ENCODE data around the gene SMAD5. TPM values are rescaled to one million over a fixed set of nuclear protein-coding genes. Genes with fewer than 3 reads are reported as not detected.

Gene SMAD5
- total and polyA plus RNA-seq, 5 donors, result 8.7 to 62.9 (median 55.7) TPM

DNA sequence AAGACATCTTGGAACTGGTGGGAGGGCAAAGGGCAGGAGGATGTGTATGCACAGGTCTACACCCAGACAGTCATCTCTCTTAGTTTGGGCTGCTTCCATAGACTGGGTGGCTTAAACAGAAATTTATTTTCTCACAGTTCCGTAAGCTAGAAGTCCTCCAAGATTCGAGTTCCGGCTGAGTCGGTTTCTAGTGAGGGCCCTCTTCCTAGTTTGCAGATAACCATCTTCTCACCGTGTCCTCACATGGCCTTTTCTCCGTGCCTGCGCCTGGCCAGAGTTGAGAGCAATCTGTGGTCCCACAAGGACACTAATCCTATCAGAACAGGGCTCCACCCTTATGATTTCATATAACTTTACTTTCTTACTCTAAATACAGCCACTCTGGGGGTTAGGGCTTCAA is 56.2 kb downstream of the SMAD5 start:
- no peak for DNase-seq
- Histone ChIP-seq H3K4me3 (ENCODE audit: low read length) (no peak overlapping the region), H3K4me1 (ENCODE audit: control insufficient read depth, insufficient read depth, low read length) (peaks cover 6% of the 10 kb centered on the region), H3K27ac (ENCODE audit: low read length) (no peak overlapping the region), H3K9me3 (ENCODE audit: control insufficient read depth, low read length) (no peaks in the 10 kb centered on the region), H3K27me3 (ENCODE audit: control insufficient read depth, insufficient read depth) (no peaks in the 10 kb centered on the region)
- ATAC-seq, result no peak
- intact Hi-C loops (cut with DNase I), result no loop called here
- 84% methylated on average over 7 of the region's 7 CpGs for WGBS

DNA sequence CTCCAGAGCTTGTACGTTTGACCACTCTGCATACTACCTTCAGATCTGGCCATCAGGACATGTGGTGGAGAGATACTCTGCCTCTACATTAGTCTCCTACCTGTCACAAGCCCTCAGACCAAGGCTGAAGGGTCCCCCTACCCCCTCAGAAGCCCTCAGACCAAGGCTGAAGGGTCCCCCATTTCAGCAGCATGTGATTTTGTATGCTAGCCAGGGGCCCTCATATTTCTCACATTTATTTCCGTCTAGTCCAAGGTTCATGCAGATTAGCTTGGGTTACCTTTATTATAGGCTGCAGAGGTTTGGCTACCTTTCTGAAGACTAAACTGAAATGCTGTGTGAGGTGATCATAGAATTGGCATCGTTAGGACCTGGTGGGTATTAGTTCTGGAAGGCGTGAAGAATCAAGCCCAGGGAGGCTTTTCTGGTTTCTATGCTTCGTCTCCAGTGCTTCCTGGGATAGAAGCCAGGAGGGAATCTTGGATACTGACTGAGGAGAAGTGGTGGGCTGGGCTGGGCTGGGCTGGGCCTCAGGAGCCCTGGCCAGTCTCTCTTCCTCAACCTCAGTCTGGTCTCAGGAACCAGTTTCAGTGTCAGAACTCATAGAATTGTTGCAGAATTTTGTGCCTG is 57.6 kb downstream of the SMAD5 start:
- Histone ChIP-seq H3K4me3 (ENCODE audit: low read length) (no peak overlapping the region), H3K4me1 (ENCODE audit: control insufficient read depth, insufficient read depth, low read length) (peaks cover 6% of the 10 kb centered on the region), H3K9me3 (ENCODE audit: control insufficient read depth, low read length) (no peaks in the 10 kb centered on the region), H3K27me3 (ENCODE audit: control insufficient read depth, insufficient read depth) (no peaks in the 10 kb centered on the region), H3K27ac (ENCODE audit: low read length) (no peak overlapping the region)
- intact Hi-C loops (cut with DNase I), result no loop called here
- 49% methylated on average over 5 of the region's 5 CpGs for WGBS
- no peak for DNase-seq
- no peak for ATAC-seq

DNA sequence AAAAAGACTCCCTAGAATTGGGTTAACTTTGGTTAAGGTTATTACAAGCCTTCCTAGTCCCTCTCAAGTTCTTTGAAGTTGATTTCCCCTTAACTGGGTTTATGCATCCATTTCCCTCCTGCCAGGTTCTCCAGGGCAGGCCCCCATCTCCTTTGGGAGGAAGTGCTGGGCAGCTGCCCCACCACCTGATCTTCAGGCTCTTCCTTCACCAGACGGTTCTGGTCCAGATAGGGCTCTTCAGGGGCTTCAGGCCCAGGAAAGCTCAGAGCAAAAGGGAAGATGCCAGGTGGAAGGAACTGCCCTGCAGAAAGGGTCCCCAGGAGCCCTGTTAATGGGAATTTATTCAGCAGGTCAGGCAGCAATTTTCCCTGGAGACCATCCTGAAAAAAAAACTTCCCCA is 58.3 kb downstream of the SMAD5 start:
- no peak overlapping the region for H3K27ac ChIP-seq (ENCODE audit: low read length)
- intact Hi-C loops (cut with DNase I), result no loop called here
- H3K4me3 ChIP-seq (ENCODE audit: low read length), result no peak overlapping the region
- no peak for DNase-seq
- WGBS, result 22% methylated on average over 1 of the region's 1 CpG
- H3K9me3 ChIP-seq (ENCODE audit: control insufficient read depth, low read length), result no peaks in the 10 kb centered on the region
- no peaks in the 10 kb centered on the region for H3K27me3 ChIP-seq (ENCODE audit: control insufficient read depth, insufficient read depth)
- peaks cover 6% of the 10 kb centered on the region for H3K4me1 ChIP-seq (ENCODE audit: control insufficient read depth, insufficient read depth, low read length)
- ATAC-seq, result no peak

DNA sequence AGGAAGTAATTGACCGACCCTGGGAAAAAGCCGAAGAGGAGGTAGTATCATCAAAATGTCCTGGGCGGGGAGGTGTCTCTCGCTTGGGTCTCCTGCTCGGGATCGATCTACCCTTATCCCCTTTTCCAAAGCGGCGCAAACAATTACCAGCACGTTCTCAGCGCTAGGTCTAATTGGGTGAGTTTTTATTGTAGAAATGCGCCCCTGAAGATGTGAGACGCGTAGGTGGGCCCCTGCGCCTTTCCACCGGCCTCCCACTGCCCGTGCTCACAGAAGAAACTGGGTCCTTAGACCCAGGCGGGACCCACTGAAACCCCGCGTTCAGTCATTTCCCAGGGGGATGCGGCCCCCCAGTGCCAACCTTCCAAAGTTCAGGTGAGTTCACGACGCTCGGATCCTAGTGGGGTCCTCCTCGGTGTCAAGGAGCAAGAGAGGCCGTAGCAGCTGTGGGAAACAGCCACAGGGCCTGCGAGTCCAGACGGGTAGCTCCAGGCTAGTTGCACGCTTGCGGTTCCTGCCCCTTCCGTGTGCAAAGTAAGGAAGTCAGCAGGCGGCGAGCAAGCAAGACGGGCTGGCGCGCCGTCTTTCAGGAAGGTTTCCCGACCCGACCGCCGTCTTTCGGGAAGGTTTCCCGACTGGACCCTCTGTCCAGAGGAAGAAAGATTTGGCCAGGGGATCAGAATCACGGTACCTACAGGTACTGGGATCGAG is 58.8 kb downstream of the SMAD5 start:
- Histone ChIP-seq H3K4me1 (ENCODE audit: control insufficient read depth, insufficient read depth, low read length) (peaks cover 6% of the 10 kb centered on the region), H3K9me3 (ENCODE audit: control insufficient read depth, low read length) (no peaks in the 10 kb centered on the region), H3K27ac (ENCODE audit: low read length) (no peak overlapping the region), H3K4me3 (ENCODE audit: low read length) (peak overlapping the region; percentile 22), H3K27me3 (ENCODE audit: control insufficient read depth, insufficient read depth) (no peaks in the 10 kb centered on the region)
- intact Hi-C loops (cut with DNase I), result no loop called here
- peak in 1 of 2 donors; percentile 28 for ATAC-seq
- DNase-seq, result no peak
- 17% methylated on average over 44 of the region's 44 CpGs for WGBS

DNA sequence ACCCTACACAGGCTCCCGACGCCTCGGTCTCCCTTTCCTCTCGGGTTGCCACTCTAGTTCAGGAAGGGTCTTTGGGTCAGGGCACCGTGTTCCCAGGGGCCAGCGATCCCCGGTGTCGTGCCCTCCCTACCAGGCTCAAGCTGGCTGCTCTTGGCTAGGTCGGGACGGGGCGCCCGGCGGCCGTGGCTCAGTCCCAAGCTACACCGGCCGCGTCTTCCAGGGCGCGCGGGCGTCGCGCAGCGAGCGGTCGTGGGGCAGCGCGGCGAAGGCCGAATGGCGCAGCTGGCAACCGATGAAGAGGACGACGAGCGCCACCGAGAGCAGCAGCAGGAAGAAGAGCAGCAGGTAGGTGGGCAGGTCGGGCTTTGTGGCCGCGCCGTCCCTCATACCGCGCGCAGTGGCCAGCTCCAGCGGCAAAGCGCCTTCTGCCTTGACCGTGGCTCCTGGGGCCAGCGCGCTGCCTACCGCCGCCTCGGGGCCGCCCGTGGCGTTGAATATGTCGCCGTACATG is 59.4 kb downstream of the SMAD5 start:
- H3K4me3 ChIP-seq (ENCODE audit: low read length), result peak overlapping the region; percentile 22
- H3K9me3 ChIP-seq (ENCODE audit: control insufficient read depth, low read length), result no peaks in the 10 kb centered on the region
- H3K4me1 ChIP-seq (ENCODE audit: control insufficient read depth, insufficient read depth, low read length), result peaks cover 6% of the 10 kb centered on the region
- no peak for DNase-seq
- no peaks in the 10 kb centered on the region for H3K27me3 ChIP-seq (ENCODE audit: control insufficient read depth, insufficient read depth)
- ATAC-seq, result peak; percentile 34 to 45
- WGBS, result 1% methylated on average over 56 of the region's 56 CpGs
- H3K27ac ChIP-seq (ENCODE audit: low read length), result no peak overlapping the region
- intact Hi-C loops (cut with DNase I), result no loop called here

DNA sequence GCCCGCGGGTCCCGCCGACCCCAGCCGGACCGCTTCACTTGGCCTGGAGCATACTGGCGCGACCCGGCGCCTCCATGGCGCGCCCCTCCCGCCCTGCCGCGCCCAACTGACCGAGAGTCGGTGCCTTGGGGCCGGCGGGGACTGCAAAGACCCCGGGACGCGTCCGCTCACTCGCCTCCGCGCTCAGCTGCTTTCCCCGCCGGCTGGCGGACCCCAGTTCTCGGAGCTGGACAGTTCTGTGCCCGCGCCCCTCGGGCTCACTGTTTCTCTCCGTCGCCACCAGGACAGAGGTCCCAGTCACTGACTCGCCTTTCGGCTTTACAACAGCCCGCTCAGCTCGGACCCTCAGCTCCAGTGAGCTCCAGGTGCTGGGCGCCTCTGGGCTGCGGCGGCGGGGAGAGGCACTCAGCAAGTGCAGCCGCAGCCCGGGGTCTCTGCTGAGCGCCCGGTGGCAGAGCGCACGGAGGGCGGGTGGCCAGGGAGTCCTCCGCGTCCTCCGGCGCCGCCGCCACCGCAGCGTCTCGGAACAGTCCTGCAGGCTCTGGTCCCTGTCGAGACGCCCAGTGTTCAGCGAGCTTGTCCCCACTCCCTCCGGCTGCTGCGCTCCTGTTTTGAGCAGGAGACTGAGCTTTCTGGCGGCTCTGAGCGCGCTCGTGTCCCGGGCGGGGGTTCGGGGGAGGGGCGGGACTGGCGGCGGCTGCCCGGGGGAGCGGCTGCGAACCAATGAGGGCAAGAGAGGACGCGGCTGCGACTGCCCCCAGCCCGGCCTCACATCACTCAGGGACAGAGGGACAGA is 60.1 kb downstream of the SMAD5 start, which contains the start of gene SMIM32:
TSS of gene SMIM32 (minus strand) at position 637 of the 796 bp plus-strand sequence. CDS start 638 bp downstream, outside the sequence.
- peak within 1 kb of the TSS; percentile 22 for H3K4me3 ChIP-seq (ENCODE audit: low read length)
- H3K27me3 ChIP-seq (ENCODE audit: control insufficient read depth, insufficient read depth), result no peaks in the 10 kb centered on the region
- intact Hi-C loops (cut with DNase I), result no loop called here
- peak in 2 of 3 donors; percentile 52 to 66 for DNase-seq
- ATAC-seq, result peak; percentile 34 to 38
- H3K27ac ChIP-seq (ENCODE audit: low read length), result no peak within 1 kb of the TSS
- WGBS, result 1% methylated on average over 81 of the region's 81 CpGs
- H3K9me3 ChIP-seq (ENCODE audit: control insufficient read depth, low read length), result no peaks in the 10 kb centered on the region
- peaks cover 6% of the 10 kb centered on the region for H3K4me1 ChIP-seq (ENCODE audit: control insufficient read depth, insufficient read depth, low read length)

DNA sequence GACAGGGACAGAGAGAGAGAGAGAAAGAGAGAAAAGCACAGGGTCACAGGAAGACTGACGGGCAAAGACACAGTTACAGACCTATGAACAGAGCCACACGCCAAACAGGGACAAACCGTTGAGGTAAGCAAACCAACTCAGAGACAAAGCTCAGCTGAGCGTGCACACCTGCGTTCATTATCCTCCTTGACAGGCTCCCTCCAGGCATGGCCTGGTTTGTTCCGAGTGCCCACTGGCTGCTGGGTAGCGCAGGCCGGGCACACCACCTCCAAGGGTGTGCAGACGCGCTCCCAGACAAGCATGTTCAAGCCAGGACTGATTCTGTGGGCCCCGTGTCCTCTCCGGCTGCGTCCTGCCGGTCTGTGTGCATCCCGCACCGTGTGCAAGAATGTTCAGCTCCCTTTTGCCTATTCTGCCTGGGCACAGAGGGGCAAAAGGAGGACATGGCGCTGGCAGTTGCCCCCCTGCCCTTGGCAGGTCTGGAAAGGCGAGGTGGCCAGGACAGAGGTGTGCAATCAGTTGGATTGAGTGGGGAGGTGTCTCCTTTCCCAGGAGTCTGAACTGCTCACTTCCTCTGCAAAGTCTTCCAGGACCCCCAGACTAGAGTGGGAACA is 60.8 kb downstream of the SMAD5 start:
- peak in 1 of 2 donors; percentile 9 for ATAC-seq
- 57% methylated on average over 18 of the region's 18 CpGs for WGBS
- no peaks in the 10 kb centered on the region for H3K27me3 ChIP-seq (ENCODE audit: control insufficient read depth, insufficient read depth)

DNA sequence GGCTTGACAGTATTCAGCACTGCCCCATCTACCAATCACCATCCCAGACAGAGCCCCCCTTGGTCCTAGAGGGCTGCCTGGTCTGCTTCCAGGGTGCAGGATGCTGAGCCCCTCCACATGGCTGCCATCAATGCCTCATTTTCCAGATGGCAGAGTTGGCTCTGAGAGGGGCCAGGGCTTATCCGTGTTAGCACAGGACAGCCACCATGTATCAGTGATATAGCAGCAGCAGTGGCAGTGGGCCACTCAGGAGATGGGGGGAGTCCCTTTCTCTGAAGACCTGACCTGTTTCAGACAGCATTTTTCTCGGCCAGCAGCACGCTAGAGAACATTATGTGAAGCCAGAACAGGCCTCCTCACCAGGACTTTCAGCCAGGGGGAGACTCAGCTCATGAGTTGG is 61.9 kb downstream of the SMAD5 start:
- peaks cover 6% of the 10 kb centered on the region for H3K4me1 ChIP-seq (ENCODE audit: control insufficient read depth, insufficient read depth, low read length)
- ATAC-seq, result no peak
- DNase-seq, result no peak
- H3K9me3 ChIP-seq (ENCODE audit: control insufficient read depth, low read length), result no peaks in the 10 kb centered on the region
- no peak overlapping the region for H3K4me3 ChIP-seq (ENCODE audit: low read length)
- WGBS, result 86% methylated on average over 3 of the region's 3 CpGs
- intact Hi-C loops (cut with DNase I), result no loop called here
- H3K27me3 ChIP-seq (ENCODE audit: control insufficient read depth, insufficient read depth), result no peaks in the 10 kb centered on the region
- H3K27ac ChIP-seq (ENCODE audit: low read length), result no peak overlapping the region

More for the DNA sequence above, 60.8 kb downstream of the SMAD5 start:
- H3K4me1 ChIP-seq (ENCODE audit: control insufficient read depth, insufficient read depth, low read length), result peaks cover 6% of the 10 kb centered on the region
- no peak overlapping the region for H3K27ac ChIP-seq (ENCODE audit: low read length)
- intact Hi-C loops (cut with DNase I), result no loop called here
- DNase-seq, result no peak
- H3K9me3 ChIP-seq (ENCODE audit: control insufficient read depth, low read length), result no peaks in the 10 kb centered on the region
- peak overlapping the region; percentile 22 for H3K4me3 ChIP-seq (ENCODE audit: low read length)

DNA sequence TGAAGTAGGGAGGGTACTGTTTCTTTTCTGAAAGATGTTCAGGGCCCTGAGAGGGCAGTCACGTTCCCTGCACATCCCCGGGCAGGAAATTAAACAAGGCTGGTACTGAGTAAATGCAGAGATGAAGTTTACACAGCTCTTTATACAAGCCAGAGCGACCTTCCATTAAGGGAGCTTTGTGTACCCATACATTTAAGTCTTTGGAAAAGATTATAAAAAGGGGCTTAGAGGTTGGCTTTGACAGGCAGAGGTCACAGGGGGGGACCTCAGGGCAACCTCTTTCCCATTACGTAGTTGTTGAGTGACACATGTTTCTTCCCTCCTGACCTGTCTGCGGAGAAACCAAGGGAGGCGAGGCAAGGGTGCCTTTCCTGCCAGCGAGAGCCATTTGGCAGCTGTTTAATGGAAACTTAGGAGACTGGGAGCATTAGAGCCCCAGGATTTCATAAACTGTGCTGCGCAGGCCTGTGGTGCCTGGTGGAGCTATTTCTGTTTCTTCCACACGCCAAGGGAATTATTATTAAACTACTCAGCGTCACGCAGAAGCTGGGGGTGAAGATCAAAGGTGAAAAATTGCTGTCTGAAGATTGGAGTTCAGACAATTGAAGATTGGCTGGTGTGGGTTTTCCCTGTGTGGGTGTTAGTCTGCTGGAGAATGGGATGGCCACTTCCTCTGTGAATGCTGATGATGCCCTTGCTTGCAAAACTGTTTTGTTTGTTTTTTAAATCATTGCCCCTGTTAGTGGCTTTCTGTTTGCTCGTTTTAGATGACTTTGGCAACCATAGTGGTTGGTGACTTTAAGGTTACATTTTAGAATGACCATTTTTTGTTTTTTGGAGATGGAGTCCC is 63.6 kb downstream of the SMAD5 start:
- 78% methylated on average over 12 of the region's 12 CpGs for WGBS
- Histone ChIP-seq H3K4me1 (ENCODE audit: control insufficient read depth, insufficient read depth, low read length) (peaks cover 6% of the 10 kb centered on the region), H3K4me3 (ENCODE audit: low read length) (no peak overlapping the region), H3K27ac (ENCODE audit: low read length) (no peak overlapping the region), H3K27me3 (ENCODE audit: control insufficient read depth, insufficient read depth) (no peaks in the 10 kb centered on the region), H3K9me3 (ENCODE audit: control insufficient read depth, low read length) (no peaks in the 10 kb centered on the region)
- intact Hi-C loops (cut with DNase I), result no loop called here
- DNase-seq (no peak), ATAC-seq (no peak)

Data from right cardiac atrium (tissue), 5 donors.